Breast epithelium (tissue), 4 donors: ENCODE results near the gene KLHL18. TPM values are rescaled to one million over a fixed set of nuclear protein-coding genes. Genes with fewer than 3 reads are reported as not detected.

Source experiments
- DNase-seq, 2 donors: peaks; one replicate each; pipeline ENCODE4 v3.0.0-alpha.2; 2019; ENCODE audit warnings: low spot score in 2 of 2
- H3K27ac ChIP-seq, 2 donors: fragments of 200-600 bp; sonication (generic) in 1 of 2; one replicate each; pipeline ENCODE4 v1.5.1; 2016 to 2019; ENCODE audit warnings: mild to moderate bottlenecking in 1 of 2
- H3K27me3 ChIP-seq, 2 donors: fragments of 200-600 bp; sonication (generic) in 1 of 2; one replicate each; pipeline versions ENCODE4 v1.5.1 to v1.6.0; 2017 to 2019; ENCODE audit warnings: control low read depth in 1 of 2, mild to moderate bottlenecking in 1 of 2
- H3K36me3 ChIP-seq: fragments of 200-600 bp; one replicate; pipeline ENCODE4 v1.5.1; 2019
- H3K4me1 ChIP-seq, 2 donors: fragments of 200-600 bp; sonication (generic); one replicate each; pipeline ENCODE4 v1.5.1; 2016 to 2019; ENCODE audit warnings: control low read depth in 1 of 2
- H3K4me3 ChIP-seq, 3 donors: fragments of 200-600 bp; sonication (generic); 1 replicate in 2 of 3; 2 replicates in 1 of 3; pipeline ENCODE4 v1.5.1; 2016 to 2019; ENCODE audit warnings: mild to moderate bottlenecking in 3 of 3, moderate library complexity in 2 of 3
- H3K9me3 ChIP-seq, 2 donors: fragments of 200-600 bp; sonication (generic) in 1 of 2; one replicate each; pipeline ENCODE4 v1.5.1; 2016 to 2019; ENCODE audit warnings: control low read depth in 1 of 2
- POLR2A ChIP-seq: fragments of 450-650 bp; IDR thresholded peaks from one replicate; pipeline ENCODE4 v1.6.1; 2016; ENCODE audit warnings: antibody characterized with exemption, mild to moderate bottlenecking, moderate library complexity
- POLR2AphosphoS5 ChIP-seq, 3 donors: sonication (generic); formaldehyde crosslinking; IDR thresholded peaks; one replicate each; pipeline ENCODE4 v1.6.1; 2017; ENCODE audit warnings: antibody characterized with exemption in 3 of 3
- intact Hi-C: fragments of 100-400 bp; cut with DNase I; formaldehyde crosslinking; loops from one replicate; pipeline ENCODE4 v1.15.1; 2023; ENCODE audit warnings: low total_unique reads
- total RNA-seq, 3 donors: library from RNA; depleted of rRNA; stranded (reverse); fragments of >200 nt; gene quantifications; one replicate each; pipeline ENCODE4 v1.1.0, GENCODE V29; 2016
- TF ChIP-seq, protein P1 (sequence below), 3 donors: fragments of 450-650 bp; IDR thresholded peaks; one replicate each; pipeline ENCODE4 v1.5.1; 2016 to 2017; ENCODE audit warnings: antibody characterized with exemption in 3 of 3, mild to moderate bottlenecking in 3 of 3, moderate library complexity in 3 of 3

The KLHL18 gene
- total RNA-seq, 3 donors from 2014 or later: 12.5 to 14.5 (median 14.1) TPM

DNA sequence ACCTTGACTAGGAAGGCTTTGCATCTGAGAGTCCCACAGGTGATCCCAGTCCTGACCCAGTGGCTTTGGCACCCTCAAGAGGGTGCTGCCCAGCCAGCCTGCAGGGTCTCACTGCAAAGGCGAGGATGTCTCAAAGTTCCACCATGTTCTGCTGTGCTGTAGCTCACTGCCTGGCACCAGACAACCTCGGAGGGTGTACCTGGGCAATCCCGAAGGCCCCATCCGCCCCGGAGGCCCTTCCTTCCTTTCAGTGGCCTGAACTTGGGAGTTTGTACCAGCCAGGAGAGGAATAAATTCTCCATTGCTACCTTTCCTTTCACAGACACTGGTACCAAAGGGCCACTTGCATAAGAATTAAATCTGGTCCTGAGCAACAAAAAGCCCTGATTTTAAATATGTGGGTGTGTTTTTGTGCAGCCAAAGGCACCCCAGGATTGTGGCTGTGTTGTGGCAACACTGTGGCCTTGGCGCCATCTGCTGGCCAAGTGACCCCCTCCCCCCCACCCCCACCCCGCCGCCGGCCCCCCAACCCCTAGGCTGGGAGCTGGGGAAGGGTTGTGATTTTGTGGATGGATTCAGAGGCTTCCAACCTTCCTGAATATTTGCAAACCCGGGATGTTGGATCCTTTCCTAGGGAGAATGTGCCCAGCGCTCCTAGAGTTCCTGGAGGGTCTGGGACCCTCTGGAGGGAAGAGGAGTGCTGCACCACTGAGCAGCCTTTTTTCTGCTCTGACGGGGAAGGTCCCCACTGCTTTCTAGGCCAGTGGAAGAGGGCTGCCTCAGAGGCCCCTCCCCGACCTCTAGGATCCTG is 88.3 kb downstream of the KLHL18 start:
- H3K4me3 ChIP-seq: no peak overlapping the region
- DNase-seq: no peak
- no peak overlapping the region for H3K27ac ChIP-seq
- intact Hi-C loops: no loop called here
- H3K4me1 ChIP-seq: no peaks in the 10 kb centered on the region
- no peaks in the 10 kb centered on the region for H3K9me3 ChIP-seq
- no peak for TF ChIP-seq POLR2A
- TF ChIP-seq POLR2AphosphoS5 (IDR thresholded peaks at IDR 0.05): no peak
- TF ChIP-seq, protein P1, sequence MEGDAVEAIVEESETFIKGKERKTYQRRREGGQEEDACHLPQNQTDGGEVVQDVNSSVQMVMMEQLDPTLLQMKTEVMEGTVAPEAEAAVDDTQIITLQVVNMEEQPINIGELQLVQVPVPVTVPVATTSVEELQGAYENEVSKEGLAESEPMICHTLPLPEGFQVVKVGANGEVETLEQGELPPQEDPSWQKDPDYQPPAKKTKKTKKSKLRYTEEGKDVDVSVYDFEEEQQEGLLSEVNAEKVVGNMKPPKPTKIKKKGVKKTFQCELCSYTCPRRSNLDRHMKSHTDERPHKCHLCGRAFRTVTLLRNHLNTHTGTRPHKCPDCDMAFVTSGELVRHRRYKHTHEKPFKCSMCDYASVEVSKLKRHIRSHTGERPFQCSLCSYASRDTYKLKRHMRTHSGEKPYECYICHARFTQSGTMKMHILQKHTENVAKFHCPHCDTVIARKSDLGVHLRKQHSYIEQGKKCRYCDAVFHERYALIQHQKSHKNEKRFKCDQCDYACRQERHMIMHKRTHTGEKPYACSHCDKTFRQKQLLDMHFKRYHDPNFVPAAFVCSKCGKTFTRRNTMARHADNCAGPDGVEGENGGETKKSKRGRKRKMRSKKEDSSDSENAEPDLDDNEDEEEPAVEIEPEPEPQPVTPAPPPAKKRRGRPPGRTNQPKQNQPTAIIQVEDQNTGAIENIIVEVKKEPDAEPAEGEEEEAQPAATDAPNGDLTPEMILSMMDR (IDR thresholded peaks at IDR 0.05): no peak
- H3K36me3 ChIP-seq: no peaks in the 10 kb centered on the region
- peaks cover 0 to 8% of the 10 kb centered on the region in 2 donors for H3K27me3 ChIP-seq

- Histone ChIP-seq H3K27ac (no peak overlapping the region), H3K36me3 (no peaks in the 10 kb centered on the region), H3K4me1 (no peaks in the 10 kb centered on the region), H3K27me3 (peaks cover 0 to 4% of the 10 kb centered on the region in 2 donors), H3K4me3 (no peak overlapping the region), H3K9me3 (no peaks in the 10 kb centered on the region)
- intact Hi-C loops: no loop called here
- no peak for TF ChIP-seq POLR2A
- TF ChIP-seq, protein P1 (IDR thresholded peaks at IDR 0.05): no peak
- TF ChIP-seq POLR2AphosphoS5 (IDR thresholded peaks at IDR 0.05): no peak
- DNase-seq: no peak
Observed at GRCh38 chr3:47374587-47374986, 91.8 kb downstream of the KLHL18 start.

DNA sequence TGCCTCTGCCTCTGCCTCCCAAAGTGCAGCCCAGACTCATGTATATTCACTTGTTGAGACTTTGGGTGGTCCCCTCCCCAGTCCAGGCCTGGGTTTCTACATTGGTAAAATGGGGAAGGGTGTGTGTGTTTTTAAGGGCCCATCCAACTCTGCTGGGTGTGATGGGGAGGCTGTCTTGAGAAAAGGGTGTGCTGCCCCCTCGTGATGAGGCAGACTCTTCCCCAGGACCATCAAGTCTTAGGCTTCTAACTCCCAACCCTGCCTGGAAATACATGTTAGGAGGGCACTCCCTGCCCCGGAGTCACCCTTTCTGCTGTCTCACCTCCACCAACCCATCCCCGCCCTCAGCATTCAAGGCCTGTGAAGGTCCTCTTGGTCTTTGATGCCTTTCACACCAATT is 93.6 kb downstream of the KLHL18 start:
- no peak for TF ChIP-seq POLR2AphosphoS5 (IDR thresholded peaks at IDR 0.05)
- TF ChIP-seq POLR2A: no peak
- TF ChIP-seq, protein P1 (IDR thresholded peaks at IDR 0.05): no peak
- DNase-seq: no peak
- Histone ChIP-seq H3K36me3 (no peaks in the 10 kb centered on the region), H3K27me3 (no peaks in the 10 kb centered on the region), H3K4me3 (no peak overlapping the region), H3K27ac (no peak overlapping the region), H3K9me3 (no peaks in the 10 kb centered on the region), H3K4me1 (no peaks in the 10 kb centered on the region)
- intact Hi-C loops: no loop called here

- no peak overlapping the region for H3K27ac ChIP-seq
- TF ChIP-seq POLR2AphosphoS5 (IDR thresholded peaks at IDR 0.05) (no peak), POLR2A (no peak)
- TF ChIP-seq, protein P1 (IDR thresholded peaks at IDR 0.05): no peak
- intact Hi-C loops: no loop called here
- H3K36me3 ChIP-seq: no peaks in the 10 kb centered on the region
- no peak for DNase-seq
- no peak overlapping the region for H3K4me3 ChIP-seq
- H3K27me3 ChIP-seq: no peaks in the 10 kb centered on the region
- peaks cover 0 to 4% of the 10 kb centered on the region in 2 donors for H3K4me1 ChIP-seq
- H3K9me3 ChIP-seq: no peaks in the 10 kb centered on the region
Observed at GRCh38 chr3:47377186-47377585, 94.4 kb downstream of the KLHL18 start.

DNA sequence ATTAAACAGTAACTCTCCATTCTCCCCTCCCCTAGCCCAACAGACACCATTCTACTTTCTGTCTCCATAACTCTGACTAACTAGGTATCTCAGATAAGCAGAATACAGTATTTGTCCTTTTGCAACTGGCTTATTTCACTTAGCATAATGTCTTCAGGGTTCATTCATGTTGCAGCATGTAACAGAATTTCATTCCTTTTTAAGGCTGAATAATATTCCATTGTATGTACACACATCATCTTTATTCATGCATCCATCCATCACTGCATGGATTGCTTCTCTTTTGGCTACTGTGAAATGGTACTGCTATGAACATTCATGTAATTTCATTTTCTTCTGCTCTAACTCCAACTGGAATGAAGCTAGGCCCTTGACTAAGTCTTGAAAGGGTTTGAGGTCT is 96.1 kb downstream of the KLHL18 start:
- H3K4me1 ChIP-seq: peaks cover 0 to 6% of the 10 kb centered on the region in 2 donors
- H3K27ac ChIP-seq: no peak overlapping the region
- H3K4me3 ChIP-seq: no peak overlapping the region
- TF ChIP-seq POLR2AphosphoS5 (IDR thresholded peaks at IDR 0.05): no peak
- TF ChIP-seq, protein P1 (IDR thresholded peaks at IDR 0.05): no peak
- no peak for TF ChIP-seq POLR2A
- intact Hi-C loops: no loop called here
- H3K9me3 ChIP-seq: no peaks in the 10 kb centered on the region
- H3K36me3 ChIP-seq: no peaks in the 10 kb centered on the region
- no peaks in the 10 kb centered on the region for H3K27me3 ChIP-seq
- DNase-seq: no peak
